Glutamatergic neuron (in vitro differentiated cells): ENCODE measurements around the gene SLX4IP. TPM values are rescaled to one million over a fixed set of nuclear protein-coding genes. Genes with fewer than 3 reads are reported as not detected.

ENCODE experiments used
- DNase-seq: peaks from one replicate; pipeline ENCODE4 v3.0.0; 2022
- H3K27ac Mint-ChIP-seq: one replicate; pipeline ENCODE4 v1.8.0; 2020; ENCODE audit warnings: mild to moderate bottlenecking, mixed read lengths, inconsistent platforms; ENCODE audit not compliant: unreplicated experiment
- H3K27me3 Mint-ChIP-seq: one replicate; pipeline ENCODE4 v1.8.0; 2020; ENCODE audit warnings: mild to moderate bottlenecking, moderate library complexity, mixed read lengths, inconsistent platforms; ENCODE audit not compliant: unreplicated experiment
- H3K36me3 Mint-ChIP-seq: one replicate; pipeline ENCODE4 v1.8.0; 2020; ENCODE audit warnings: mild to moderate bottlenecking, mixed read lengths, inconsistent platforms; ENCODE audit not compliant: unreplicated experiment
- H3K4me1 Mint-ChIP-seq: one replicate; pipeline ENCODE4 v1.8.0; 2020; ENCODE audit warnings: mild to moderate bottlenecking, low read depth, mixed read lengths, inconsistent platforms; ENCODE audit not compliant: unreplicated experiment
- H3K4me3 Mint-ChIP-seq: one replicate; pipeline ENCODE4 v1.8.0; 2020; ENCODE audit warnings: mild to moderate bottlenecking, mixed read lengths, inconsistent platforms; ENCODE audit not compliant: unreplicated experiment
- H3K9me3 Mint-ChIP-seq: one replicate; pipeline ENCODE4 v1.8.0; 2020; ENCODE audit warnings: mild to moderate bottlenecking, moderate library complexity, mixed read lengths, inconsistent platforms; ENCODE audit not compliant: unreplicated experiment
- CTCF ChIP-seq: fragments of 200-600 bp; sonication (generic); IDR thresholded peaks from one replicate; pipeline ENCODE4 v1.5.0; 2021; ENCODE audit not compliant: partially characterized antibody, unreplicated experiment
- total RNA-seq: library from RNA; stranded (reverse); fragmentation: NEBNext Ultra II Directional; extraction: Animal tissue kit (Norgen Biotek cat#: 25700); gene quantifications from one replicate; pipeline ENCODE4 v1.2.1, GENCODE V29; 2021; ENCODE audit not compliant: unreplicated experiment

Gene SLX4IP
- total RNA-seq, 1 donor from 2014 or later: 7.9 TPM

DNA sequence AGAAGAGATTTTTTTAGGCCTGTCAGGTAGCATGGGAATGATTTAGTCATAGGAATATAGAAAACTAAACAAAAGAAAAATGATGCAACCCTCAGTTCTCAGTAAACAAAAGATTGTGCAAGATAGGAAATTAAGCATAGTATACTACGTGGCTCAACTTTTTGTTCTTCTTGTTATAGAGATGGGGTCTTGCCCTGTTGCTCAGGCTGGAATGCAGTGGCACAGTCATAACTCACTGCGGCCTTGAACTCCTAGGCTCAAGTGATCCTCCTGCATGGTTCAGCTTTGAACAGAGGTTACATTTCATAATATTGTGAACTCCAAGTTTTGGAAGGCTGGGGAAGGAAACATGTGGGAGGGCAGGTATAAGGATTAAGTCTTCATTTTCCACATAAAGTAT lies 28.5 kb downstream of the SLX4IP start:
- Mint-ChIP-seq H3K27ac (no peak overlapping the region), H3K27me3 (peaks cover 1% of the 10 kb centered on the region), H3K9me3 (peaks cover 1% of the 10 kb centered on the region), H3K4me1 (peaks cover 19% of the 10 kb centered on the region), H3K4me3 (no peak overlapping the region), H3K36me3 (peaks cover 4% of the 10 kb centered on the region)
- DNase-seq: no peak
- no peak for TF ChIP-seq CTCF

- peaks cover 1% of the 10 kb centered on the region for H3K9me3 Mint-ChIP-seq
- H3K27ac Mint-ChIP-seq: no peak overlapping the region
- peaks cover 4% of the 10 kb centered on the region for H3K36me3 Mint-ChIP-seq
- no peak overlapping the region for H3K4me3 Mint-ChIP-seq
- DNase-seq: no peak
- peaks cover 30% of the 10 kb centered on the region for H3K4me1 Mint-ChIP-seq
- peaks cover 1% of the 10 kb centered on the region for H3K27me3 Mint-ChIP-seq
- TF ChIP-seq CTCF: no peak
These were observed 30.0 kb downstream of the SLX4IP start for GRCh38 chr20:10465135-10465534.

DNA sequence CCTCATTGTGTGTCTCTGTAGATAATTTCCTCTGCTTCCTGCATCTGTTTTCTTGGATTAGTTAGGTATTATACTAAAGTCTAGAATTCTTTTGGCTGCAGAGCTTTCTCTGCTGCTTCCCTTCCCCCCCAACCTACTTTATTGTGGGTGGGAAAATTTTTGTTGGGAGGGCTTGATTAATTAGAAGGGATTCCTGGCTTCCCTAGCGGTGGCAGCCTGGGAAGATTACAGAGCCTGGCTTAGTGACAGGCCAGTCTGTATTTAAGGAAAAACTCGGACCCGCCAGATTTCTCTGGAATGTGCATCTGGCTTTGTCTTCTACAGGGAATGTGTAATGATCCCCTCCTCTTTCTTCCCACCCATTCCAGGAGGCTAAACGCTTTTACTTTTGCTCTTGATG lies 31.2 kb downstream of the SLX4IP start:
- no peak overlapping the region for H3K4me3 Mint-ChIP-seq
- H3K36me3 Mint-ChIP-seq: no peaks in the 10 kb centered on the region
- H3K27ac Mint-ChIP-seq: no peak overlapping the region
- H3K27me3 Mint-ChIP-seq: peaks cover 1% of the 10 kb centered on the region
- DNase-seq: no peak
- H3K9me3 Mint-ChIP-seq: no peaks in the 10 kb centered on the region
- no peak for TF ChIP-seq CTCF
- H3K4me1 Mint-ChIP-seq: peaks cover 31% of the 10 kb centered on the region

DNA sequence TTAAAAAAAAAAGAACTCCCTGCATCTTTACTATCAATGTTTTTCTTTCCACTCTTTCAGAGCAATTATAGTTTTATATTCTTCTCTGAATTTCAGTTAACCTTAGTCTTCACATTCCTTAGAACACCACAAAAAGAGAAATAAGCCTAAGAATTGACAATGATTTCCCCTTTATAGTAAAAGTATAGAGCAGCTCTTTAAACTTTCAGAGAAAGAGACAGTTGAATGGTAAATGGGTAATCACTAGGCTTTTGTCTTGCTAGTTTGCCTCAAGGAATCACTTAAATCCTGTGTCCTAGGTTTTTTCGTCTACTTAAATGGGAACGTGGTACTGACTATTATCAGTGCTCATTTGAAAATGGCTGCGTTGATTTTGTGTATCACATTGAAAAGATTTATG lies 31.8 kb downstream of the SLX4IP start:
- TF ChIP-seq CTCF: no peak
- peaks cover 1% of the 10 kb centered on the region for H3K27me3 Mint-ChIP-seq
- H3K27ac Mint-ChIP-seq: no peak overlapping the region
- DNase-seq: no peak
- H3K4me1 Mint-ChIP-seq: peaks cover 31% of the 10 kb centered on the region
- no peaks in the 10 kb centered on the region for H3K36me3 Mint-ChIP-seq
- no peaks in the 10 kb centered on the region for H3K9me3 Mint-ChIP-seq
- no peak overlapping the region for H3K4me3 Mint-ChIP-seq

GRCh38 chr20:10467681-10468339 lies 32.7 kb downstream of the SLX4IP start:
- no peak for TF ChIP-seq CTCF
- Mint-ChIP-seq H3K36me3 (no peaks in the 10 kb centered on the region), H3K9me3 (no peaks in the 10 kb centered on the region), H3K4me3 (no peak overlapping the region), H3K4me1 (peaks cover 31% of the 10 kb centered on the region), H3K27ac (no peak overlapping the region), H3K27me3 (peaks cover 1% of the 10 kb centered on the region)
- DNase-seq: no peak
